Neuronal stem cell (in vitro differentiated cells): Measurements from ENCODE around the gene MIOX.
A peak's percentile ranks its signal among the peaks of the same experiment; 100 is the strongest.

ENCODE experiments used
- DNase-seq: peaks from one replicate; pipeline ENCODE4 v3.0.0-alpha.2; 2013; ENCODE audit warnings: low spot score
- H2AFZ ChIP-seq: one replicate; pipeline ENCODE4 v1.6.1; 2013; ENCODE audit warnings: mild to moderate bottlenecking, low read length, inconsistent platforms
- H2AK5ac ChIP-seq: 2 replicates; pipeline ENCODE4 v1.6.1; 2013; ENCODE audit warnings: low read depth, mild to moderate bottlenecking, inconsistent platforms, low read length, moderate library complexity, mixed read lengths
- H2BK120ac ChIP-seq: 2 replicates; pipeline ENCODE4 v1.6.1; 2013; ENCODE audit warnings: low read depth, mild to moderate bottlenecking, inconsistent platforms, low read length, moderate library complexity, mixed read lengths
- H2BK12ac ChIP-seq: one replicate; pipeline ENCODE4 v1.6.1; 2013; ENCODE audit warnings: low read length, inconsistent platforms
- H2BK15ac ChIP-seq: 2 replicates; pipeline ENCODE4 v1.6.1; 2013; ENCODE audit warnings: mild to moderate bottlenecking, low read length, inconsistent platforms, mixed read lengths
- H2BK5ac ChIP-seq: one replicate; pipeline ENCODE4 v1.6.1; 2013; ENCODE audit warnings: inconsistent platforms, mild to moderate bottlenecking, low read length, moderate library complexity
- H3K14ac ChIP-seq: one replicate; pipeline ENCODE4 v1.6.1; 2013; ENCODE audit warnings: low read length, inconsistent platforms
- H3K18ac ChIP-seq: 2 replicates; pipeline ENCODE4 v1.6.1; 2013; ENCODE audit warnings: low read length, inconsistent platforms
- H3K23ac ChIP-seq: 2 replicates; pipeline ENCODE4 v1.6.1; 2013; ENCODE audit warnings: low read depth, mild to moderate bottlenecking, mixed read lengths, low read length, inconsistent platforms; ENCODE audit not compliant: poor library complexity
- H3K27ac ChIP-seq: replicated peaks from 3 replicates; pipeline ENCODE4 v1.5.1; 2013; ENCODE audit warnings: low read length, inconsistent platforms
- H3K27me3 ChIP-seq, 3 experiments: 2 replicates each; pipeline ENCODE4 v1.6.1; 2013; ENCODE audit warnings: low read length in 3 of 3, mild to moderate bottlenecking in 2 of 3, inconsistent platforms in 1 of 3, low read depth in 1 of 3, mixed read lengths in 1 of 3, moderate library complexity in 1 of 3; ENCODE audit not compliant: control insufficient read depth in 3 of 3, insufficient read depth in 3 of 3
- H3K36me3 ChIP-seq, 2 donors: replicated peaks in 1 of 2; 2 replicates each; pipeline ENCODE4 v1.6.1; 2013; ENCODE audit warnings: low read length in 2 of 2; ENCODE audit not compliant: control insufficient read depth in 2 of 2, insufficient read depth in 2 of 2
- H3K4ac ChIP-seq: 2 replicates; pipeline ENCODE4 v1.6.1; 2013; ENCODE audit warnings: inconsistent platforms, mild to moderate bottlenecking, low read length, moderate library complexity
- H3K4me1 ChIP-seq, 2 donors: 1 replicate in 1 of 2; 2 replicates in 1 of 2; pipeline ENCODE4 v1.6.1; 2013; ENCODE audit warnings: low read length in 2 of 2, low read depth in 1 of 2; ENCODE audit not compliant: control insufficient read depth in 2 of 2, insufficient read depth in 1 of 2
- H3K4me2 ChIP-seq: one replicate; pipeline ENCODE4 v1.6.1; 2013; ENCODE audit warnings: mild to moderate bottlenecking, low read length, inconsistent platforms; ENCODE audit not compliant: insufficient read depth, poor library complexity, severe bottlenecking
- H3K4me3 ChIP-seq, 2 donors: 2 replicates each; pipeline ENCODE4 v1.5.1; 2013; ENCODE audit warnings: low read length in 2 of 2, mild to moderate bottlenecking in 2 of 2, inconsistent platforms in 1 of 2, moderate library complexity in 1 of 2
- H3K79me1 ChIP-seq: one replicate; pipeline ENCODE4 v1.6.1; 2013; ENCODE audit warnings: low read depth, mild to moderate bottlenecking, inconsistent platforms, low read length, moderate library complexity
- H3K9ac ChIP-seq: one replicate; pipeline ENCODE4 v1.6.1; 2013; ENCODE audit warnings: mild to moderate bottlenecking, low read depth, low read length, inconsistent platforms; ENCODE audit not compliant: poor library complexity
- H3K9me3 ChIP-seq, 2 donors: replicated peaks in 1 of 2; 2 replicates each; pipeline versions ENCODE3 to v1.6.1; 2013; ENCODE audit warnings: low read length in 2 of 2, mild to moderate bottlenecking in 2 of 2, inconsistent platforms in 1 of 2, low read depth in 1 of 2, mixed read lengths in 1 of 2, moderate library complexity in 1 of 2; ENCODE audit not compliant: control insufficient read depth in 2 of 2, insufficient read depth in 1 of 2
- H4K8ac ChIP-seq: one replicate; pipeline ENCODE4 v1.6.1; 2013; ENCODE audit warnings: low read depth, mild to moderate bottlenecking, inconsistent platforms, low read length, moderate library complexity
- H4K91ac ChIP-seq: one replicate; pipeline ENCODE4 v1.6.1; 2013; ENCODE audit warnings: low read length, low read depth, mild to moderate bottlenecking, inconsistent platforms; ENCODE audit not compliant: poor library complexity
- WGBS, 2 donors: extraction: QIAGEN DNeasy Blood & Tissue Kit; methylation state at CpG; one replicate each; pipeline ENCODE4 v1.1.7; 2013; ENCODE audit warnings: missing lambda C conversion rate in 2 of 2, mixed read lengths in 1 of 2; ENCODE audit not compliant: insufficient read length in 2 of 2, insufficient replicate concordance in 1 of 2; ENCODE audit errors: extremely low coverage in 2 of 2; 5-methylcytosine and 5-hydroxymethylcytosine counted together

Gene MIOX

GRCh38 chr22:50498322-50498890 lies 11.7 kb downstream of the MIOX start:
- H3K27ac ChIP-seq = no peak overlapping the region
- DNase-seq = peak; percentile 59
- no peak overlapping the region for H3K18ac ChIP-seq
- no peaks in the 10 kb centered on the region for H3K9me3 ChIP-seq
- no peak overlapping the region for H2BK5ac ChIP-seq
- no peaks in the 10 kb centered on the region for H3K27me3 ChIP-seq
- H3K4me2 ChIP-seq = no peak overlapping the region
- H2BK12ac ChIP-seq = no peak overlapping the region
- no CpG with 5 or more reads among the region's 13 CpGs for WGBS, 2 donors
- peaks cover 4 to 14% of the 10 kb centered on the region in 2 donors for H3K36me3 ChIP-seq
- H3K23ac ChIP-seq = no peak overlapping the region
- no peak overlapping the region for H3K14ac ChIP-seq
- H4K91ac ChIP-seq = no peak overlapping the region
- no peak overlapping the region for H2BK15ac ChIP-seq
- H3K4me3 ChIP-seq = no peak overlapping the region
- H2BK120ac ChIP-seq = no peak overlapping the region
- no peak overlapping the region for H2AK5ac ChIP-seq
- H2AFZ ChIP-seq = peak overlapping the region; percentile 52
- H4K8ac ChIP-seq = no peak overlapping the region
- H3K79me1 ChIP-seq = no peaks in the 10 kb centered on the region
- H3K4ac ChIP-seq = no peak overlapping the region
- H3K4me1 ChIP-seq = no peaks in the 10 kb centered on the region
- H3K9ac ChIP-seq = no peak overlapping the region

- no peak overlapping the region for H3K4ac ChIP-seq
- DNase-seq = no peak
- no peak overlapping the region for H3K23ac ChIP-seq
- no peaks in the 10 kb centered on the region for H3K27me3 ChIP-seq
- H2AK5ac ChIP-seq = no peak overlapping the region
- peaks cover 3% of the 10 kb centered on the region for H3K79me1 ChIP-seq
- no CpG with 5 or more reads among the region's 12 CpGs for WGBS, 2 donors
- no peak overlapping the region for H3K18ac ChIP-seq
- H3K9ac ChIP-seq = no peak overlapping the region
- H2BK5ac ChIP-seq = no peak overlapping the region
- H2BK12ac ChIP-seq = no peak overlapping the region
- H3K4me1 ChIP-seq = no peaks in the 10 kb centered on the region
- H3K14ac ChIP-seq = no peak overlapping the region
- H2BK15ac ChIP-seq = no peak overlapping the region
- H3K4me3 ChIP-seq = no peak overlapping the region
- no peak overlapping the region for H4K91ac ChIP-seq
- no peak overlapping the region for H4K8ac ChIP-seq
- peaks cover 10 to 28% of the 10 kb centered on the region in 2 donors for H3K36me3 ChIP-seq
- no peak overlapping the region for H3K27ac ChIP-seq
- H3K9me3 ChIP-seq = no peaks in the 10 kb centered on the region
- no peak overlapping the region for H3K4me2 ChIP-seq
- no peak overlapping the region for H2BK120ac ChIP-seq
- no peak overlapping the region for H2AFZ ChIP-seq
Observed at GRCh38 chr22:50500452-50500851, 13.8 kb downstream of the MIOX start.

GRCh38 chr22:50502096-50502495 lies 15.4 kb downstream of the MIOX start:
- no peak overlapping the region for H3K23ac ChIP-seq
- no peak overlapping the region for H2BK120ac ChIP-seq
- H3K4me1 ChIP-seq = peaks cover 5 to 7% of the 10 kb centered on the region in 2 donors
- no peak overlapping the region for H3K14ac ChIP-seq
- H3K9me3 ChIP-seq = no peaks in the 10 kb centered on the region
- H3K4me2 ChIP-seq = no peak overlapping the region
- H4K91ac ChIP-seq = no peak overlapping the region
- WGBS, 2 donors = no CpG with 5 or more reads among the region's 6 CpGs
- H2BK5ac ChIP-seq = no peak overlapping the region
- H3K36me3 ChIP-seq = peaks cover 16 to 36% of the 10 kb centered on the region in 2 donors
- H3K9ac ChIP-seq = no peak overlapping the region
- no peak for DNase-seq
- no peak overlapping the region for H2AFZ ChIP-seq
- no peak overlapping the region for H3K4ac ChIP-seq
- peaks cover 12% of the 10 kb centered on the region for H3K79me1 ChIP-seq
- no peak overlapping the region for H3K18ac ChIP-seq
- no peak overlapping the region for H2AK5ac ChIP-seq
- H3K27ac ChIP-seq = no peak overlapping the region
- no peaks in the 10 kb centered on the region for H3K27me3 ChIP-seq
- H3K4me3 ChIP-seq = no peak overlapping the region
- H2BK12ac ChIP-seq = no peak overlapping the region
- no peak overlapping the region for H4K8ac ChIP-seq
- H2BK15ac ChIP-seq = no peak overlapping the region

- Histone ChIP-seq H3K14ac (no peak overlapping the region), H3K9me3 (no peaks in the 10 kb centered on the region), H2AK5ac (no peak overlapping the region), H2BK12ac (no peak overlapping the region), H2BK120ac (no peak overlapping the region), H3K79me1 (peaks cover 15% of the 10 kb centered on the region), H4K91ac (no peak overlapping the region), H3K9ac (no peak overlapping the region), H3K4me1 (peaks cover 5 to 7% of the 10 kb centered on the region in 2 donors), H4K8ac (no peak overlapping the region), H3K27ac (no peak overlapping the region), H2AFZ (no peak overlapping the region), H3K4me2 (no peak overlapping the region), H3K23ac (no peak overlapping the region), H3K36me3 (peaks cover 16 to 36% of the 10 kb centered on the region in 2 donors), H2BK15ac (no peak overlapping the region), H3K4me3 (no peak overlapping the region), H3K18ac (no peak overlapping the region), H3K27me3 (no peaks in the 10 kb centered on the region), H3K4ac (no peak overlapping the region), H2BK5ac (peak overlapping the region; percentile 13)
- no peak for DNase-seq
- no CpG with 5 or more reads among the region's 24 CpGs for WGBS, 2 donors
Observed at GRCh38 chr22:50502628-50503474, 16.2 kb downstream of the MIOX start.
